ENCODE results near the gene CLTCL1. TPM values are rescaled to one million over a fixed set of nuclear protein-coding genes. Genes with fewer than 3 reads are reported as not detected.
"Not testable (repeated sequence)": the region's sequence is repeated elsewhere in the genome, so short reads cannot be mapped to it uniquely, and the experiment has no call there.

CLTCL1 gene
- polyA plus RNA-seq, 1 donor (not counting 4 experiments of a cell fraction or from before 2014, with no cell fraction given), result 12.4 TPM

- Histone ChIP-seq H3K27me3 (ENCODE audit: control insufficient read depth, extremely low read depth, insufficient read depth, low read length) (no peaks in the 10 kb centered on the region), H3K36me3 (ENCODE audit: control insufficient read depth in 2 of 2, extremely low read depth in 1 of 2, insufficient read depth in 2 of 2, low read length in 2 of 2) (peaks cover 18 to 21% of the 10 kb centered on the region in 2 experiments), H3K9me1 (ENCODE audit: control insufficient read depth, extremely low read depth, insufficient read depth, low read length) (no peaks in the 10 kb centered on the region), H2AFZ (ENCODE audit: control insufficient read depth, low read length) (no peak overlapping the region), H3K4me3 (ENCODE audit: control insufficient read depth in 2 of 3, extremely low read depth in 1 of 3, insufficient read depth in 2 of 3, low read depth in 1 of 3, low read length in 3 of 3) (no peak overlapping the region), H3K4me1 (ENCODE audit: control insufficient read depth, extremely low read depth, insufficient read depth, low read length) (no peaks in the 10 kb centered on the region), H4K20me1 (ENCODE audit: control insufficient read depth, extremely low read depth, insufficient read depth, low read length) (no peaks in the 10 kb centered on the region), H3K4me2 (ENCODE audit: control insufficient read depth, extremely low read depth, insufficient read depth, low read depth, low read length) (no peak overlapping the region), H3K27ac (ENCODE audit: control insufficient read depth, insufficient read depth, low read length) (no peak overlapping the region), H3K9me3 (ENCODE audit: control insufficient read depth, low read depth, low read length) (no peaks in the 10 kb centered on the region), H3K79me2 (ENCODE audit: control insufficient read depth, insufficient read depth, low read length) (no peaks in the 10 kb centered on the region), H3K9ac (ENCODE audit: control insufficient read depth, extremely low read depth, insufficient read depth, low read length) (no peak overlapping the region)
- DNase-seq (ENCODE audit: low read depth, low spot score) (no peak), FAIRE-seq (no peak)
- TF ChIP-seq CTCF (optimal IDR thresholded peaks at IDR 0.05 in 1 of 3, IDR thresholded peaks at IDR 0.05 in 1 of 3, conservative IDR thresholded peaks at IDR 0.05 in 1 of 3; ENCODE audit: extremely low read depth in 1 of 3, insufficient read depth in 2 of 3, low read length in 3 of 3) (no peak), EZH2 (IDR thresholded peaks at IDR 0.05; ENCODE audit: low read length) (no peak)
- dilution Hi-C loops (cut with MboI; ENCODE audit: extremely low pct_ligation_motif_present, low sequenced_read_pairs), result no loop called here
These were observed 37.9 kb upstream of the CLTCL1 start for GRCh38 chr22:19329454-19329853.

- FAIRE-seq (no peak), DNase-seq (ENCODE audit: low read depth, low spot score) (no peak)
These were observed 33.9 kb upstream of the CLTCL1 start for GRCh38 chr22:19325296-19325948.

GRCh38 chr22:19323420-19323819 lies 31.9 kb upstream of the CLTCL1 start:
- H3K79me2 ChIP-seq (ENCODE audit: control insufficient read depth, insufficient read depth, low read length); dilution Hi-C loops (cut with MboI; ENCODE audit: extremely low pct_ligation_motif_present, low sequenced_read_pairs); DNase-seq (ENCODE audit: low read depth, low spot score); H3K27ac ChIP-seq (ENCODE audit: control insufficient read depth, insufficient read depth, low read length); H3K4me2 ChIP-seq (ENCODE audit: control insufficient read depth, extremely low read depth, insufficient read depth, low read depth, low read length); H3K4me1 ChIP-seq (ENCODE audit: control insufficient read depth, extremely low read depth, insufficient read depth, low read length); H3K27me3 ChIP-seq (ENCODE audit: control insufficient read depth, extremely low read depth, insufficient read depth, low read length); H4K20me1 ChIP-seq (ENCODE audit: control insufficient read depth, extremely low read depth, insufficient read depth, low read length); H3K9ac ChIP-seq (ENCODE audit: control insufficient read depth, extremely low read depth, insufficient read depth, low read length); H3K9me3 ChIP-seq (ENCODE audit: control insufficient read depth, low read depth, low read length); H3K9me1 ChIP-seq (ENCODE audit: control insufficient read depth, extremely low read depth, insufficient read depth, low read length); H2AFZ ChIP-seq (ENCODE audit: control insufficient read depth, low read length); H3K4me3 ChIP-seq (ENCODE audit: control insufficient read depth in 2 of 3, extremely low read depth in 1 of 3, insufficient read depth in 2 of 3, low read depth in 1 of 3, low read length in 3 of 3); H3K36me3 ChIP-seq (ENCODE audit: control insufficient read depth in 2 of 2, extremely low read depth in 1 of 2, insufficient read depth in 2 of 2, low read length in 2 of 2); FAIRE-seq: not testable (repeated sequence)

More at GRCh38 chr22:19325296-19325948, 33.9 kb upstream of the CLTCL1 start:
- H3K9me1 ChIP-seq (ENCODE audit: control insufficient read depth, extremely low read depth, insufficient read depth, low read length), result no peaks in the 10 kb centered on the region
- dilution Hi-C loops (cut with MboI; ENCODE audit: extremely low pct_ligation_motif_present, low sequenced_read_pairs), result no loop called here
- H3K27me3 ChIP-seq (ENCODE audit: control insufficient read depth, extremely low read depth, insufficient read depth, low read length), result no peaks in the 10 kb centered on the region
- no peak overlapping the region for H2AFZ ChIP-seq (ENCODE audit: control insufficient read depth, low read length)
- no peaks in the 10 kb centered on the region for H3K79me2 ChIP-seq (ENCODE audit: control insufficient read depth, insufficient read depth, low read length)
- H3K4me1 ChIP-seq (ENCODE audit: control insufficient read depth, extremely low read depth, insufficient read depth, low read length), result no peaks in the 10 kb centered on the region
- H3K9me3 ChIP-seq (ENCODE audit: control insufficient read depth, low read depth, low read length), result no peaks in the 10 kb centered on the region
- no peak overlapping the region for H3K27ac ChIP-seq (ENCODE audit: control insufficient read depth, insufficient read depth, low read length)
- peaks cover 6 to 9% of the 10 kb centered on the region in 2 experiments for H3K36me3 ChIP-seq (ENCODE audit: control insufficient read depth in 2 of 2, extremely low read depth in 1 of 2, insufficient read depth in 2 of 2, low read length in 2 of 2)
- H3K4me3 ChIP-seq (ENCODE audit: control insufficient read depth in 2 of 3, extremely low read depth in 1 of 3, insufficient read depth in 2 of 3, low read depth in 1 of 3, low read length in 3 of 3), result no peak overlapping the region
- TF ChIP-seq CTCF (optimal IDR thresholded peaks at IDR 0.05 in 1 of 3, IDR thresholded peaks at IDR 0.05 in 1 of 3, conservative IDR thresholded peaks at IDR 0.05 in 1 of 3; ENCODE audit: extremely low read depth in 1 of 3, insufficient read depth in 2 of 3, low read length in 3 of 3) (no peak), EZH2 (IDR thresholded peaks at IDR 0.05; ENCODE audit: low read length) (no peak)
- no peaks in the 10 kb centered on the region for H4K20me1 ChIP-seq (ENCODE audit: control insufficient read depth, extremely low read depth, insufficient read depth, low read length)
- no peak overlapping the region for H3K9ac ChIP-seq (ENCODE audit: control insufficient read depth, extremely low read depth, insufficient read depth, low read length)
- no peak overlapping the region for H3K4me2 ChIP-seq (ENCODE audit: control insufficient read depth, extremely low read depth, insufficient read depth, low read depth, low read length)
